A673 (cell line): Measurements from ENCODE around the gene SOBP.

Experiments used
- CTCF ChIP-seq: fragments of 300-800, 200-600 bp; sonication (generic); conservative IDR thresholded peaks from 2 replicates; pipeline ENCODE4 v1.5.1; 2017; ENCODE audit warnings: low read depth, mild to moderate bottlenecking, antibody characterized with exemption, low read length, moderate library complexity, mixed read lengths
- EZH2 ChIP-seq: fragments of 200-600 bp; sonication (generic); IDR thresholded peaks from 2 replicates; pipeline ENCODE4 v1.6.1; 2017; ENCODE audit warnings: borderline replicate concordance, low read depth, mild to moderate bottlenecking, mixed read lengths, antibody characterized with exemption, low read length; ENCODE audit not compliant: poor library complexity, severe bottlenecking

GRCh38 chr6:107561306-107561705 lies 71.4 kb downstream of the SOBP start:
- TF ChIP-seq CTCF = no peak
- no peak for TF ChIP-seq EZH2
